ENCODE data around the gene IDNK.
A peak's percentile ranks its signal among the peaks of the same experiment; 100 is the strongest.
"Not testable (repeated sequence)": the region's sequence is repeated elsewhere in the genome, so short reads cannot be mapped to it uniquely, and the experiment has no call there.

IDNK gene

GRCh38 chr9:83622939-83623678 lies at the start of gene IDNK:
IDNK (plus strand) TSS chr9:83623143; CDS start chr9:83623172, 29 bp downstream.
- DNase-seq, result peak; percentile 47

- no peak for DNase-seq
Measured at GRCh38 chr9:83574482-83574881, 48.5 kb upstream of the IDNK start.

- DNase-seq, result no peak
Measured at GRCh38 chr9:83582029-83582428, 40.9 kb upstream of the IDNK start.

GRCh38 chr9:83583151-83584014 lies 39.6 kb upstream of the IDNK start:
- peak; percentile 31 for DNase-seq

- no peak for DNase-seq
Measured at GRCh38 chr9:83584995-83585394, 37.9 kb upstream of the IDNK start.

GRCh38 chr9:83588256-83588655 lies 34.7 kb upstream of the IDNK start:
- no peak for DNase-seq

- DNase-seq, result peak; percentile 39
Measured at GRCh38 chr9:83596899-83597504, 25.9 kb upstream of the IDNK start.

- DNase-seq, result no peak
Measured at GRCh38 chr9:83598487-83598886, 24.5 kb upstream of the IDNK start.

GRCh38 chr9:83599071-83599470 lies 23.9 kb upstream of the IDNK start:
- DNase-seq, result no peak

- DNase-seq, result no peak
Measured at GRCh38 chr9:83601463-83601862, 21.5 kb upstream of the IDNK start.

- not testable (repeated sequence) for DNase-seq
Measured at GRCh38 chr9:83607620-83608019, 15.3 kb upstream of the IDNK start.

GRCh38 chr9:83613298-83613697 lies 9.6 kb upstream of the IDNK start:
- DNase-seq, result not testable (repeated sequence)

GRCh38 chr9:83617299-83617698 lies 5.6 kb upstream of the IDNK start:
- DNase-seq, result no peak

GRCh38 chr9:83620841-83621636 lies 1.9 kb upstream of the IDNK start:
- DNase-seq, result peak; percentile 20

- peak; percentile 61 for DNase-seq
Measured at GRCh38 chr9:83622433-83622938, 457 bp upstream of the IDNK start.

GRCh38 chr9:83623679-83624076 lies 735 bp downstream of the IDNK start:
- no peak for DNase-seq

- DNase-seq, result no peak
Measured at GRCh38 chr9:83625178-83625577, 2.2 kb downstream of the IDNK start.

- peak; percentile 37 for DNase-seq
Measured at GRCh38 chr9:83628540-83628939, 5.6 kb downstream of the IDNK start.

- DNase-seq, result no peak
Measured at GRCh38 chr9:83629433-83630104, 6.6 kb downstream of the IDNK start.

GRCh38 chr9:83630938-83631457 lies 8.1 kb downstream of the IDNK start:
- DNase-seq, result no peak

GRCh38 chr9:83633255-83633654 lies 10.3 kb downstream of the IDNK start:
- no peak for DNase-seq

GRCh38 chr9:83633676-83634075 lies 10.7 kb downstream of the IDNK start:
- DNase-seq, result no peak
